Hepatic stellate cell (primary cell): ENCODE data around the gene ACTG2.
"Not testable (repeated sequence)": the region's sequence is repeated elsewhere in the genome, so short reads cannot be mapped to it uniquely, and the experiment has no call there.

Experiments used
- DNase-seq: peaks from one replicate; pipeline ENCODE4 v3.0.0; 2011; ENCODE audit warnings: low spot score

Gene ACTG2

GRCh38 chr2:73892631-73893329 is at the start of gene ACTG2:
TSS of gene ACTG2 (plus strand) at chr2:73893008. CDS start at chr2:73901312, 8,304 bp downstream.
- peak; percentile 17 for DNase-seq

DNA sequence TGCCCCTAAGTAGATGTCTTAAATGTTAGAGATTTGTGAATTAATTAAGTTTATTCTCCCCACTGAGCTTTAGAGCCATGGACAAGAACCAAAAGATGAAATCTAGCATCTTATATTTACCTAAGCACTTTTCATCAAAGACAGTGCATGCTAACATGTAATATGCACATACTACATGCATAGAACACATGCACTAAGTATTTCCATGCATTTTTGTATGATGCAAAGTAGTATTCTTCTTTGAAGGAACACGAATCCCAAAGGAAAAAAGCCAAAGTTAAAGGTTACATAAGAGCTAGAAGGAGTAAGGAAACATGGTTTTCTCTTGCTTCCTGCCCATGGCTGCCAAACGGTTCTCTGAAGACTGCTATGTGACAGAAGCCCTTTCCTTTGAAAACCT is 48.7 kb upstream of the ACTG2 start:
- no peak for DNase-seq

DNA sequence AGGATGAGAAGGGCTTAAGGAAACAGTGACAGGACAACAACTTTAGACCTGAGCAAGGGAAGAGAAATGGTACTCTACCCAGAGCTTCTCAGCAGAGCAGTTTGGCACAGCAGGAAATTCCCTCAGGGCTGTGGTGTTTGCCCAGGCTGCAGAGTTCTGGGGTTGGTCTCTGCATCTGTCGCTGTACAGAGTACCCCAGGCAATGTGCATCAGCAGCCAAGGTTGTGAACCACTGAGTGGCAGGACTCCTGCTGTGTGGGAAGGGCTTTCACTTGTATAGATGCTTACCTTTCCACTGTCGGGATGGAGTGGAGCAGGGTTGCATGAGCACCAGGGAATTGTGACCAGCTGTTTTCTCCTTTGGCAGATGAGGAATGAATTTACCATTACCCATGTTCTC is 42.8 kb upstream of the ACTG2 start:
- DNase-seq = no peak

GRCh38 chr2:73851274-73851673 is 41.5 kb upstream of the ACTG2 start:
- no peak for DNase-seq

DNA sequence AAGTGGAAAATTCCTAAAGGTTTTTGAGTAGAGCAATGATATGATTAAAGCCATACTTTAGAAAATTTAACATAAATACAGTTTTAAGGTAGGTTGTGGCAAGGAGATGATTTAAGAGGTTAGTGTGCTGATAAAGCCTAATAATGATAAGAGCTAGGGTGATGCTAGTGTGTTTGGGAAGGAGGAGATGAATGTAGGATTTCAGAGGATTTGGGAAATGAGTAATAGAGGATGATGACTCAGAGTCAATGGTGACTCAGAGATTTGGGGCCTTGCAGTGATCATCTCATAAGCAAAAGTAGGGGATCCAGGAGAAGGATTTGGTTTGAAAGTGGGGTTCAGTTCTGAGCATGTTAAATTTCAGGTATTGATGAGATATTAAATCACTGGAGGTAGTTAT is 40.8 kb upstream of the ACTG2 start:
- peak; percentile 67 for DNase-seq

GRCh38 chr2:73855526-73855925 is 37.3 kb upstream of the ACTG2 start:
- DNase-seq = no peak

GRCh38 chr2:73856214-73856613 is 36.6 kb upstream of the ACTG2 start:
- DNase-seq = peak; percentile 9

GRCh38 chr2:73859721-73860586 is 32.9 kb upstream of the ACTG2 start:
- peak; percentile 64 for DNase-seq

- no peak for DNase-seq
Observed at GRCh38 chr2:73862987-73863386, 29.8 kb upstream of the ACTG2 start.

- DNase-seq = no peak
Observed at GRCh38 chr2:73868204-73868978, 24.4 kb upstream of the ACTG2 start.

- DNase-seq = peak; percentile 42
Observed at GRCh38 chr2:73870084-73870483, 22.7 kb upstream of the ACTG2 start.

DNA sequence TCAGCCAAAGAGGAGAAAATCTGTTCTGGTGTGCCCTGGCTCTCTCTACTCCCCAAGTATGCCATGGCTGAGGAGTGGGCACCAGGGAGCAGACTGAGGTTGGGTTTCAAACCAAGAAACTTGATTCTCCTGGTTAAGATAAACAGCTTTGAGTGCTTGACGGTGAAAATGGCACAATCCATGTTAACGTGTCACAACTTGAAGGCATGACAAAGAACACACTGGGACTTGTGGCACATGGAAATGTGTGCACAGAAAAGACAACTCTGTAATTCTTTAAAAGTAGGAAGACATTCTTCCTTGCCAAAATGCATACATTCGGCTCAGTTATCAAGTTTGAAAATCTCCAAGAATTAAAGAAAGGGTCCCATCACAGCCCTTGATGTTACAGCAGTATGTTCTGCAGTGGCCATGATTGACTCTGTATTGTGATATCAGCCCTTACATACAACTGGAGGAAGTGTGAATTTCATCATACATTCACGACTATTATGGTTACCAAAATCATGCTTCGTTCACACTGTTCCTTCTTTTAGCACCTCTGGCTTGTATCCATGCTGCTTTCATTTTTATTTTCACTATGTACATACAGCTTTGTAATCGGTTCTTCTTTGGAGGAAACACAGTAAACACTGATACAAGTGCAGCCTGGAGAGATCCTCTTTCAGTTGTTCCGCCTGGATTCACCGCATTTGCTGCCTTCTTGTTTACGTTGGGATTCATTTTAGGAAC is 15.6 kb upstream of the ACTG2 start:
- DNase-seq = no peak

- DNase-seq = not testable (repeated sequence)
Observed at GRCh38 chr2:73877984-73878383, 14.8 kb upstream of the ACTG2 start.

GRCh38 chr2:73885406-73885805 is 7.4 kb upstream of the ACTG2 start:
- DNase-seq = no peak

- DNase-seq = no peak
Observed at GRCh38 chr2:73886357-73886756, 6.5 kb upstream of the ACTG2 start.

DNA sequence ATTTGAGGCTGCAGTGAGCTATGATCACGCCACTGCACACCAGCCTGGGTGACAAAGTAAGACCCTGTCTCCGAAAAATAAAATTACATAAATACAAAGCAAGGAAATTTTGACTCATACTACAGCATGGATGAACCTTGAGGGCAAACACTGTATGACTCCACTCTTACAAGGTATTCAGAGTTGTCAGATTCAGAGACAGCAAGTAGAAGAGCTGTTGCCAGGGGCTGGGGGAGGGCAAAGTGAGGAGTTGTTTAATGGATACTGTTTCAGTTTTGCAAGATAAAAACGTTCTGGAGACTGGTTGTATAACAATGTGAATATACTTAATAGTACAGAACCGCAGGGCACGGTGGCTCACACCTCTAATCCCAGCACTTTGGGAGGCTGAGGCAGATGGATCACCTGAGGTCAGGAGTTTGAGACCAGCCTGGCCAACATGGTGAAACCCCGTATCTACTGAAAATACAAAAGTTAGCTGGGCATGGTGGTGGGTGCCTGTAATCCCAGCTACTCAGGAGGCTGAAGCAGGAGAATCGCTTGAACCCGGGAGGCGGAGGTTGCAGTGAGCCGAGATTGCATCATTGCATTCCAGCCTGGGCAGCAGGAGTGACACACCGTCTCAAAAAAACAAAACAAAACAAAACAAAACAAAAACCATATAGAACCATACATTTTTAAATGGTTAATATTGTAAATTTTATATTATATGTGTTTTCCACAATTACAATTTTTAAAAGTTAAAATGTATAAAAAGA is 5.0 kb upstream of the ACTG2 start:
- not testable (repeated sequence) for DNase-seq

- no peak for DNase-seq
Observed at GRCh38 chr2:73888388-73888787, 4.4 kb upstream of the ACTG2 start.

- no peak for DNase-seq
Observed at GRCh38 chr2:73889206-73889605, 3.6 kb upstream of the ACTG2 start.

DNA sequence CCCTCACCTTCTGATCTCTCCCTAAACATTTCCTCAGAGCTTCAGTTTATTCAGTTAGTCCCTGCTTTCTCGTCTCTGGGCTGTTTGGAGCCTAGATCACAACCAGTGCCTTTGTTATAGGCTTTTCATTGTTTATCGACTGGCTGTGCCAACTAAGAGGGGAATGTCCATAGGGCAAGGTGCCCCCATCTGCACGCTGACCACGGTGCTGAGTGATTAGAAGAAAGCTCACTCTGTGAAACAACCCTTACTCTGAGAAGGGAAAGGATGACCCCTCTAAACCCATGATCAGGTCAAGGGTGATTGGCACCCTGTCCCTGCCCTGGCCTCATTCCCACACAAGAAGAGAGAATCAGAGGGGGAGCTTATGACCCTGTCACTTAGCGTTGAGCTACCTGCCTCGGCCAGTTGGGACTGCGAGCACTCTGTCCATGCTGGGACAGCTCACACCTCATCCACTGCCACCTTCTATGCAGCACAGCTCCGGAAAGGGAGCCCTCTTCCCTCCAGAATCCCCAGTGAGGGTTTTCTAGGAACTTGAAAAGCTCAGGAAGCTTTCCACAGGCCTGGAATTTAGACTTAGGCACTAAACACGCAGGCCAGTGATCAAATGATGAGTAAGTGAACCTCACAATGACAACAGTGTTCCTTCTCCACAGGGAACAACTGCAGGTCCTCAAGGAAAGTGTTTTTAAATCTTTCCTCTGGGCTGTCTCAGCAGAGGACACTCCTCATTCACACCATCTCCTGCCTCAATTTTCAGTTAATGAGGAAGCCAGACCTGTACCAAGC is 2.3 kb upstream of the ACTG2 start:
- no peak for DNase-seq

DNA sequence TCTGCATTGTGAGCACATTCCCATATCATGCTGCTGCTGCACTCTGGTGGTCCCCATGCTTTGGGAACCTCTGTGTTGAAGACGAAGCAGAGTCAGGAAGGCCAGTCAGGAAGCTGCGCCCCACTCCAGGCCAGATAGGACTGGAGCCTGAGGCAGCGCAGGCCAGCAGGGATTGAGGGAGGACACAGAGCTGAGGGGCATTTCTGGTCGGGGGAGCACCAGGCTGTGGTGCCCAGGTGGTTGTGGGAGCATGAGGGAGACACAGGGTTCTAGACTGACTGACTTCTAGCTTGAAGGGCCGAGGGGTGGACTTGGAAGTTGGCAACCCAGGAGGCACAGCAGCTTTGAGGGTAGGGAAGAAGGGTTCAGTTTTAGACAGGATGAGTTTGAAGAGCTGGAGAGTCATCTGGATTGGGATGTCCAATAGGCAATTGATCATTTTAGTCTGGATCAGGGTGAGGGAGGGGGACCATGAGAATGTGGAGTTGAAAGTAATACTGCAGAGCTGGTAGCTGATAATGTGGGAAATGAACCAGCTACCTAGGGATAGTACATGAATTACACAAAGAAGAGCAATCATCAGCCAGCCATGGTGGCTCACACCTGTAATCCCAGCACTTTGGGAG is 1.4 kb upstream of the ACTG2 start:
- DNase-seq = no peak
